Left hindlimb (tissue), 1 donor: Measurements from ENCODE around the gene PRSS21.

Source experiments
- DNase-seq: peaks from one replicate; pipeline ENCODE4 v3.0.0-alpha.2; 2018

The PRSS21 gene

GRCh38 chr16:2846511-2847310 is 29.7 kb downstream of the PRSS21 start:
- DNase-seq, result no peak

GRCh38 chr16:2848933-2849725 is 32.1 kb downstream of the PRSS21 start:
- no peak for DNase-seq

GRCh38 chr16:2852003-2852730 is 35.1 kb downstream of the PRSS21 start:
- DNase-seq, result no peak

- no peak for DNase-seq
These were observed 35.9 kb downstream of the PRSS21 start for GRCh38 chr16:2852731-2853507.

- DNase-seq, result no peak
These were observed 36.6 kb downstream of the PRSS21 start for GRCh38 chr16:2853531-2854073.

- DNase-seq, result no peak
These were observed 37.8 kb downstream of the PRSS21 start for GRCh38 chr16:2854700-2855309.

GRCh38 chr16:2855536-2855935 is 38.5 kb downstream of the PRSS21 start:
- no peak for DNase-seq

GRCh38 chr16:2856061-2856670 is 39.1 kb downstream of the PRSS21 start:
- DNase-seq, result no peak

GRCh38 chr16:2856686-2857450 is 39.8 kb downstream of the PRSS21 start:
- no peak for DNase-seq

- no peak for DNase-seq
These were observed 40.6 kb downstream of the PRSS21 start, which contains the start of gene PRSS22 for GRCh38 chr16:2857451-2858244. PRSS22 (minus strand) TSS chr16:2858170; CDS start chr16:2858104, 66 bp downstream.

- DNase-seq, result no peak
These were observed 41.4 kb downstream of the PRSS21 start for GRCh38 chr16:2858245-2859025.

GRCh38 chr16:2859686-2860265 is 42.7 kb downstream of the PRSS21 start:
- DNase-seq, result no peak

- DNase-seq, result no peak
These were observed 44.0 kb downstream of the PRSS21 start for GRCh38 chr16:2860826-2861567.

- DNase-seq, result no peak
These were observed 48.6 kb downstream of the PRSS21 start for GRCh38 chr16:2865651-2866050.

- DNase-seq, result no peak
These were observed 49.4 kb downstream of the PRSS21 start for GRCh38 chr16:2866431-2866830.

GRCh38 chr16:2867661-2867986 is 50.6 kb downstream of the PRSS21 start:
- no peak for DNase-seq

- peak; percentile 95 for DNase-seq
These were observed 51.2 kb downstream of the PRSS21 start for GRCh38 chr16:2867987-2868789.
